HG02970 (cell line): Measurements from ENCODE around the gene MYO1B.

Source experiments
- ATAC-seq: cut with Tn5 transposase; IDR thresholded peaks from one replicate; pipeline ENCODE4 v1.9.1; 2021; ENCODE audit warnings: mild to moderate bottlenecking, moderate library complexity, moderate number of reproducible peaks; ENCODE audit not compliant: unreplicated experiment, low FRiP score

MYO1B gene

DNA sequence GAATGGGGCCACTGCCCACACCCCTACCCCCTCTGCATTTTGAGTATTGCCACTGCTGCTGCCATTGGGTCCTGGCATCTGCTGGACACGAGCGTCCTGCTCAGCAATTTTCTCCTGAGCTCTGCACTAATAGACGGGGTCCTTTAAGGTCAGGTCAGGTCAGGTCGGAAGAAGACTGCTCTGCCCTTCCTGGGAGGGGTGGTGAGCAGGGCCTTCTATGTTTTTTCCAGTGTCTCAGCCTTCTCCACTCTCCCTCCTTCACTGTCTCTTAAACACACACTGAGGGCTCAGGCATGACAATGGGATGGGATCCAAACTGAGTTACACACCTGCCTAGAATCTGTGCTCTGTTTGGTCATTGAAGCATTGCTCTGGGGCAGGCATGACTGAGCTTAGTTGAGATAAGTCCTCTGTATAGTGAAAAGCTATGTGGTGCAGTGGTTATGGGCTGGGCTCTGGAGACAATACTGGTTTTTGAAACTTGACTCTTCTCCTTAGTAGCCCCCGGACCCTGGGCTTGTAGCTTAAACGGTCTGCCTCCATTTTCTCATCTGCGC, 10.6 kb downstream of the MYO1B start:
- no peak for ATAC-seq

DNA sequence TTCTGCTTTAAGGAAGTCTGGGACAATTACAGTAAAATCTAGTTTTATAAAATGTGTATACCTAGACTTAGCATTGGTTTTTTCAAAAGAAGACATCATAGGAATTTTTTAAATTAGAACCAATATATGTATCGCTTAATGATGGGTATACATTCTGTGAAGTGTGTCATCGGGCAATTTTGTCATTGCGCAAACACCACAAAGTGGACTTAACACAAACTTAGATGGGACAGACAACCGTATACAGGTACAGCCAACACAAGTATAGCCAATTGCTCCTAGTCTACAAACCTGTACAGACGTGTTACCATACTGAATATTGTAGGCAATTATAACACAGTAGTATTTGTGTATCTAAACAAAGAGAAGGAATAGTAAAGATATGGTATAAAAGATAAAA, 12.7 kb downstream of the MYO1B start:
- ATAC-seq, result no peak

GRCh38 chr2:191258996-191259395, 13.8 kb downstream of the MYO1B start:
- ATAC-seq, result no peak

- no peak for ATAC-seq
Observed at GRCh38 chr2:191262436-191262835, 17.2 kb downstream of the MYO1B start.

DNA sequence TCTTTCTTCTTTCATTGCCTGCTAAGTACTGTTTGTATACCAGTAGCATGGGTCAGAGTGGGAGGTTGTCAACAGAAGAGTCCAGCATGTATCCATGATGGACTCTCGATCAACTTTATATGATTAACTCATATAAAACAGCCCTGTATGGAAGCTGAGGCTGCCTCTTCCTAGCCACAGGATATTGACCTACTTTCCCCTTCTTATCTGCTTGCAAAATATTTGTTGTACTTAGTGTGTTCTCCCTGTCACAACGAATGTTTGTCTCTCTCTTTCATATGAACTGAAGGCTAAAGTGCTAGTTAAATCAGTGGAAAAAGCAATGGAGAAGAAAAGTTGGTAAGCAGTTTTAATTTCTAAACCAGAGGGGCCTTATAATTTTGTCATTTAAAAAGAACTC, 17.8 kb downstream of the MYO1B start:
- no peak for ATAC-seq

DNA sequence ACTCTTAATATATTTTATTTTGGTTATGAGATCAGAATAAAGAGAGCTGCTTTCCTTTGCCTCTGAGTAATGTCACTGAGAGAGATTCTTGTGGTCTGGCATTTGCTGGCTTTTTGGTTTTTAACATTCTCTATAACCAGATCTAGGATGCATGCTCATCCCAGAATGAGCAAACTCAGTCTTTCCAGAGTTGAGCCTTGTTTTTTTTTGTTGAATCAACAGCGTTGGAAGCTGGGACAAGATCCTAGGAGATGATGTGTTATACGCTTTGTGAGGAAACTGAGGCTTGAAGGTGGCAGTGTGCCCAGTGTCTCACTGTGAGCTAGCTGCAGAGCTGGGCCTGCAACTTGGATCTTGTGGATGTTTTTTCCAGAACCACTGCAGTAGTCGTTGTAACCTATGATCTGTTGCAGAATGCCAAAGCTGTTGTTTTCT, 19.5 kb downstream of the MYO1B start:
- no peak for ATAC-seq

GRCh38 chr2:191265311-191266170, 20.3 kb downstream of the MYO1B start:
- ATAC-seq, result no peak

DNA sequence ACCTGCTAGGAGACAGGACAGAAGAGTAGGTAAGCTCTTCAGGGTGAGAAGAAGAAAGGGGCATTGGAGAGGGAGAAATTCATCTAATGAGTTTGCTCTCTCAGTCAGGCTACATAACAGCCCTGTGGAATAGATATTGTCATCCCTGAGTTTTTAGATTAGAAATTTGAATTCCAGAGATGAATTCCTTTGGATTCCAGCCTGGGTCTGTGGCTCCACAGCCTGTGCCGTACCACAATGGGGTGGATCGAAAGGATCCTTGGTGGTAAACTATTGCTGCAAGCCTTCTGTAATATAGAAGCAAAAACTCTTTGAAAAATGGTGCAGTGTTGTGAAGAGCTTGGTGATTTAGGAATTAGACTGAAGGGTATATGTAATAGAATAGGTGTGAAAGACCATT, 21.0 kb downstream of the MYO1B start:
- ATAC-seq, result no peak

- ATAC-seq, result no peak
Observed at GRCh38 chr2:191268596-191268995, 23.4 kb downstream of the MYO1B start.

DNA sequence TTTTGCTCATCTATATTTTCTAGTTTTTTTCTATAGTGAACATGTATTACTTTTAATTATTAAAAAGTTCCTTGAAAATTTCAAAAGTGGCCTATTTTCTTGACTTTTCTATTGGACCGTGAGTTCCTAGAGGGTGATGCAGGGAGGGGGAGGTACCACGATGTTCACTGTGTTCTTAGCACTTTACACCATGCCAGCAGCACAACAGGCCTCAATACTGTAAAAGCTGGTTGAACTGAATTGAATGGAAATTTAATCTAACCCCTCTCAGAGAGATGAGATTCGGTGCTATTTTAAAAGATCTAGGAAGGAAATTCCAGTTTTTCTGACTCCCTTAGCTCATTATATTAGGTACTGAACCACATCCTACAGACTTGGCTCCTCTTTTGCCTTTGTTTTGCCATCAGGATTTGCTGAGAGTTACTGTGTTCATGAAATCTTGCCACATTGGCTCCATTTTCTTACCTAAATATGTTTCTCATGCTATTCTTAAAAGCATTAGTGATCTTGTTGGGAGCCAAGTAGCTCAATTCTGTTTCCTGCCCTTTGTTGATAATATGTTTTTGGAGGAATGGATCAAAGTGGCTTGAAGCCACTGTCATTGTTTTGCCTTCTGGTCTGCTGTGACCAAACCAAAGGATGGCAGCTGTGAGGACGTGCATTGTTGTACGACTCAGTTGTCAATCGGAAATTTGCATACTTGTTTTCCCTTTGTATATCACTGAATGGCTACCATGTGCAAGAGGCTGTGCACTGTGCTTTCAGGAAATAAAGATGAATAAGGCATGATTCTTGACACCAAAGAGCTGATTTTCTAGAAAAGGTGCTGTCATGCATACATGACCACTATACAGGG, 25.3 kb downstream of the MYO1B start:
- ATAC-seq, result no peak

DNA sequence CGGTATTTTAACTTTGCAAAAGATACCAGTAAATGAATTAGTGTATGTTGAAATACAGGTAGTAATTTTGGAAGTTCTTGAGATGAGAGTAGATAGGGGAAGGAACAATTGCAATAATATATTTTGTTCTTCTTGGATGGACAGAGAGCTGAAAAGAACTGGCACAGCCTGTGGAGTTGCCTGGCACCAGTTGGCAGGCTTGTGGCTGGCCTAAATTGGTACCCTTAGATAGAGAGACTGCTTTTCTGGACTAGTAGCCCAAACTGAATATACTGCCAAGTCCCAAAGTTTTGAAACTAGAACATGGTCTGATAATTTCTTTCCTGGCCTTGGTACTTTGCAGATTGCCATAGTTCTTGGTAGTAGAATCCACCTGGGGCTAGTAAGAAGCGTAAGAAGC, 26.9 kb downstream of the MYO1B start:
- ATAC-seq, result no peak

GRCh38 chr2:191274413-191274815, 29.2 kb downstream of the MYO1B start:
- no peak for ATAC-seq

- ATAC-seq, result no peak
Observed at GRCh38 chr2:191276792-191277465, 31.7 kb downstream of the MYO1B start.

DNA sequence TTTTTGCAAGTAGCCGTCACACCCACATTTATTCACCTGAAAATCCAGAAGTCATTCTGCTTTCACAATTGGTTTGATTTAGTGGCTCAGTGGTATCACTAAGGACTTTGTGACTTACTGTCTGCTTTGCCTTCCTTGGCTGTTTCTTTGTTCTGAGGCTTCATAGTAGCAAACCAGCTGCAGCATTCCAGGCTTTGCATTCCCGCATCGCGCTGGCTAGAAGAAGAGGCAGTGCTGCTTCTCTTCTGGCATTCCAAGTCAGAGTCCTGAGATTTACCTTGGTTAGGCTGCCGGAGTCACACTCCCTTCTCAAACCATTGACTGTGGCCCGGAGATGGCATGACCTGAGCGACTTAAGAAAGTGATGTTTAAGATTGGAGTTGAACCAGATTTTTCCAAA, 35.1 kb downstream of the MYO1B start:
- ATAC-seq, result no peak

DNA sequence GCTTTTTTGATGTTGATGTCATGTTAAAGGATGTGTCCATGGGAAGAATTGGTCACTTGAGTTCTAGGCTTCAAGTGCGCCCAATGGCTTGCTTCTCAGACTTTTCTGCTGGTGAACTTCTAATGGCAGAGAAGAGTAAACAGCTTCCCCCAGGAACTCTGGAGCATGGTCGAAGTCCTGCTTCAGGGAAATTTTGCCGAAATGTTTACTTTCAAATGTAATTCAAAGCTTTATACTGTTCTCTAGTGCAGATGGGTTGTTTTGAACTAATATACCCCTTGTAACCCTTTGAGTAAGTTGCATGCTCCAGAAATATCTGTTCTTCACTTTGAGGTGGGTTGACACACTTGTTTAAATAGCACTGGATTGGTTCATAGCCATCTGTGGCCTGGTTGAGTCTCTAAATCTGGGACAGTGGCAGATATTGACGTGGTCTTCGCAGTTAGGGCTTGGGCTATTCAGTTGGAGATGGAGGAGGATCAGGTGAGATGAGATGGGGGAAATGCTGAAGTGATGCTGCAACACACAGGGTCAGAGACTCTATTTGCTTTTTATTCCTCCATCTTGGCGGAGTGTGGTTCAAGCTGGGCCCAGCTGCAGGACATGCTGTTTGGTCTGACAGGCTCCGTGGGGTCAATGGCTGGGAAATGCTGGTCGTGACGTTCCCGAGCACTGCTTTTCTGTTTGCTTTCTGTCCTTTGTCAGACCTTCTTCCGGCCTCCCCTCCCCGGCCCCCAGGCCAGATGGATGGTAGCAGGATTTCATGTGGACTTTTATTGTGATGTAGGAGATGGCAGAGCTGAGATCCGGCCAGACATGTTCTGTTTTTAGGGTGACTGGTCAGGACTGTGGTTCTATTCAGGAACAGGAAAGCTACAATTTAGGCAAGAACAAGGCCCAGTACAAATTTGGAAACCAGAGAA, 35.9 kb downstream of the MYO1B start:
- no peak for ATAC-seq

DNA sequence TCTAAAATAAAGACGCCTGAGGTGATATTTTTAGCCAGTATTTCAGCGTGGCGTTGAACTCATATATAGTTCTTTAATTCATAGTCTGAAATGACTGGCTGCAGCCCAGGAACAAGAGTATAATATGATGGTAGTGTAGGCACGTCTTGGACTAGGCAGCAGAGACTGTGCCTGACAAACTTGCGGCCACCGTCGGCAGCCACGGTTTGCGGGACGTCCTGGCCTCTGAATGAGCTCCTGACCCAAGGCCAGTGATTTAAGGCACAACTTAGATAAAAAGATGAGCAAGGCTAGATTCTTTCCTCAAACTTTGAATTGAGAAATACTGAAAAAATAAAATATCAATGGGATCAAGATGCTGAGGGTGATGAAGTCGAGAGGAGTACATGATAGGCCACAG, 40.0 kb downstream of the MYO1B start:
- ATAC-seq, result no peak

GRCh38 chr2:191287820-191288219, 42.6 kb downstream of the MYO1B start:
- no peak for ATAC-seq

GRCh38 chr2:191289049-191289448, 43.8 kb downstream of the MYO1B start:
- no peak for ATAC-seq

DNA sequence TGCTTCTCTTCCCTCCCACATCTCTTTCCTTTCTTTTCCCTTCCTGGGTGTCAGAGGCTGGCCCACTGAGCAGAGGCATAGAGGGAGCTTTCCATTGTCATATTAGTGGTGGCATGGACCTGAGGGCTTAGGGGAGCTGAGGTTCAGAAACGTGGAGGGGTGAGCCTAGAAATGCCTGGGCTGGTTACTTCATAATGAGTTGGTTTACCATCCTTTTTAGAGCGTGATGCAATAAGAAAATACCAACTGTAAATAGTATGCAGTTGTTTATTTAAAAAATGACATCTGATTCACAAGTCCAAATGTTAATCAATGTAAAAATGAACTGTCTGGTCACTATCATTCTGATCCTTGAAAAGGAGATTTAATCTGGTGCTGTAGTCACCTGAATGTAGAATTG, 46.3 kb downstream of the MYO1B start:
- no peak for ATAC-seq

DNA sequence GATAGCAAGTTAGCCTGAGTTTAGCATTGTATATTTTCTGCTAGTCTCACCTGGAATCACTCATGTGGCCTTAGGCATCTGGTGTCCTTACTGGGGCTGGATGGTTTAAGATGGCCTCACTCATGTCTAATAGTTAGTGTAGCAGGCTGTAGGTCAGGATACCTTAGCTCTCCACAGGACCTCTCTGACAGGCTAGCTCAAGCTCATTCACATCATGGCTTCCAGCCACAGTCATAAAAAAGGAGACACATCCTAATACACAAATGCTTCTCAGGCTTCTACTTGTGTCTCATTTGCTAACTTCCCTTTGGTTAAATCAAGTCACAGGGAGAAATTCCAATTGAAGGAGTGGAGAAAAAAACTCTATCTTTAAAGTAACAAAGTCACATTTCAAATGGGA, 47.7 kb downstream of the MYO1B start:
- no peak for ATAC-seq
